Stimulated activated naive CD4-positive, alpha-beta T cell (primary cell): ENCODE data around the gene GLRX.

Experiments
- DNase-seq, 6 experiments: peaks; one replicate each; lab custom pipeline; 2025; lab: John Stamatoyannopoulos, UW

GLRX gene

DNA sequence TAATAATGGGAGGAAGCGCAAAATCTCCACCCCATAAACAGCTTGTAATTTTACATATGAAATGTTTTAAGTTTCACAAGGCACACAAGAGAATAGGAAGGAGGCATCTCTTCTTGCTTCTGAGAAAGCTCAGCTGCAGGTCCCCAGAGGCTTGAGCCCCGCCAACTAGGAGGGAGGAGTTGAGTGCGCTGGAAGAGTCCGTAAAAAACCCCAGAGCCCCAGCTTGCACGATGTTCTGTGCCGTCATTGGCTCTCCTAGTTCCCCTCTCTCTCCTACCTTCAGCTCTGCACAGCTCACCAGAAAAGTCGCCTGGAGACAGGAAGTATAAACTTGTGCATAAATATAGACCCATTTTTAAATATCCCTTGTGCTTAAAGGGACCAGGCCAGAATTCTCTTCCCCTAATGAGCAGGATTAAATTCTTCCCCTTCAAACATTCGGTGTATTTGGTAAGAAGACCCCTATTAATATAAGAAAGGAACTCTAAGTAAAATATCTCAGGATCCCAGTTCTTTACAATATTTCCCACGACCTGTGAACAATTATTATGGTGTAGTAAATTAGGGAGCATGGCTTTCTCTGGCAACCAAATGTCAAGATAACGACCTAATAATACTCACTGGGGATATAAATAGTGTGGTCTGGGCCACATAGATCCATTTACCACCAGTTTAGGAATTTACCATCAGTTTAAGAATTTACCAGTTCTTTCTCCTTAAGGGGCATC lies 13.7 kb downstream of the GLRX start:
- DNase-seq: peak; percentile 66 to 89 (median 83)

DNA sequence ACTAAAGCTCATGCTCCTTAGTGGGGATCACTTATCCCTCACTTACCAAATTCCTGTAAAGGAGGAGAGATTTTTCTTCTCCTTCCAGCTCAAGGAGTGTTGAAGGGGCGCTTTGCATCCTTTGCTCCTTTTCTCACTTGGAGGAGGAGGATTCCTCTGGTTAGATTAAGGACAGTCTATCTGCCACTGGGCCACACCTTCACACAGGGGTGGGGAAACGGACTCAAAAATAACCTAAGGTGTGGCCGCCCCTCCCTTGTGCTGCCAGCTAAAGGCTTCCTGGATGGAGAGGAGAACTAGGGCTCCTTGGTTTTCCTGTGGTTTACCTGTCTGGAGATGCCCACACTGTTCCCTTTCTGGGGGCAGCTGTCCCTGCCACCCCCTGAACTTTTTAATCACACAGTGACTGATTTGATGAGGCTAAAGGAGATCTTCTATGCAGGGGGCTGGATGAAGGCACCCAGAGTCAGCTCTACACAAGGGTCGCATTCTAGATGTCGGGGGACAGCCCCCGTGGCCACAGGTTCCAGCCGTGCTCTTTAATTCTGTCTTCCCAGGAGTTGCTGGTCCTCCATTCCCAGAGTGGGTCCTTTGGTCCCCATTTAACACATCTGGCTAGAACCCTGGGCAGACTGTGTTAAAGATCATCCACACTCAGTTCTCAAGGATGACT lies 14.4 kb downstream of the GLRX start:
- no peak for DNase-seq

DNA sequence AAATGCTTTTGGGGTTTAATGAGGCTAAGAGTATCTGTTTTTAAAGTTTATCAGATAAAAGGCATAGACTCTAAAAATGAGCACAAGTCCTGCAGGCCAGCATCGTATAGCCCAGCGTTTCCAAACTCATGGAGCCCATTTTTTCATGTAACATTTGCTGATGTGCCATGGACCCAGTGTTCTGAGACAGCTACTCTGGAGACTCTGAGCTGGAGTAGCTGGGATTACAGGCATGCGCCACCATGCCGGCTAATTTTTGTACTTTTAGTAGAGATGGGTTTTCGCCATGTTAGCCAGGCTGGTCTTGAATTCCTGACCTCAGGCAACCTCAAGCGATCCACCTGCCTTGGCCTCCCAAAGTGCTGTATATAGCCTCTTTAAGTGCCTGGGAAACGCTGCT lies 15.8 kb downstream of the GLRX start:
- no peak for DNase-seq

DNA sequence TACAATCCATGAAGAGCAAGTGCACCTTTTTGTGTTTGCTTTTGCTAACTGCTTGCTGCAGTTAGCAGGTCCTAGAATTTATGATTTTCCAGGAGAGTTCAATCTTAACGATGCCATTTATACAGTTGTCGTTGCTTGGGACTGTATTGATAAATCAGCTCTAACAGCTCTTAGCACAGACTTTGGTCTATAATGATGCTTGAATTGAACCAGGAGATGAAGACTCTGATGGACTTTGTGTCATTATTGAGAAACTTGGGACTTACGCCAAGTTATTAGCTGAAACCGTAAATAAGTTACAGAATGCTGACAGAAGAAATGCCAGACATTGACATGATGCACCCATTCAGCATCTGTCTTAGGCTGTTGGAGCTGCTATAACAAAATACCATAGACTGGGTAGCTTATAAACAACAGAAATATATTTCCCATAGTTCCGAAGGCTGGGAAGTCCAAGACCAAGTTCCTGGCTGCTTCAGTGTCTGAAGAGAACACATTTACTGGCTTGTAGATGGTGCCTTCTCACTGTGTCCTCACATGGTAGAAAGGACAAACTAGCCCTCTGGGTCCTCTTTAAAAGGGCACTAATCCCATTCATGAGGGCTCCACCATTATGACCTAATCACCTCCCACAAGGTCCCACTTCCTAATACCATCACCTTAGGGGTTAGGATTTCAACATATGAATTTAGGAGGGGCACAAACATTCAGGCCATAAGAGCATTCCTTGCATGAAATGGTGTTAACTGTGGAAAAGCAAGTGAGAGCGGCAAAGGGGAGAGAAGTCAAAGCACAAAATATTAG lies 17.6 kb downstream of the GLRX start:
- DNase-seq: no peak

DNA sequence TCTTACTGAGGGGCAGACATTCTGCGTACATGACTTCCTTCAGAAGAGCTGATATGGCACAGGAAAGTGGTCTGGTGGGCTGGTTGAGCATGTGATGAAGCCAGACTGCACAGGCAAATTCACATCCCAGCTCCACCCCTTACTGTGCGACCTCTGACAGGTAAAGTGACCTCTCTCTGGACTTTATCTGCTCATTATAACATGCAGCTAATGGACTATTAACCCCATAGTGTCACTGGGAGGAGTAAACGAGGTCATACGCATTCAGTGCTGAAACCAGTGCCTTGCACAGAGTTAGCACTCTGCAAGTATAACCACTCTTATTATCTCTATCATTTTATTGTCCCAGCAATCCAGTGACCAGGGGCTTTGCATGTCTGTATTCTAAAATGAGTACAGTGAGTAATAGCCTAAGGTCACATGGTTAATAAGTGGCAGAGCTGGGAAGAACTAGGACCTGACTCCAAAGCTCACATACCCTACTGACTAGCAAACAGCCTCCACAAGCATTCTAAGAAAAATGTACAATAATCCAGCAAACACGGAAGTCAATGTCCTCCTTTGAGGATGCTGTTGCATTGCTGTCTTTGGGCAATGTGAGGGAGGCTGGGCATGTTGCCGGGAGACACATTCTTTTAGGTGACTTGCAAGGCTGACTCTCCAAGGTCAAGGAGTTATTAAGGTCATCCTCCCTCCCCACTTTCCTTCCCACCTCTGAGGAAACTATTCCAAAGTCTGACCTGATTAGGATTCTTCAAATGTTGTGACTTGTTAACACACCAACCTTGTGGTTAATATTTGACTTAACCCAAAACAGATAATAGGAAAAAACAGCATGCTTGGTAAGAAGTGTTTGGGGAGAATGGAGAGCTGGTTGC lies 19.0 kb downstream of the GLRX start:
- DNase-seq: no peak

DNA sequence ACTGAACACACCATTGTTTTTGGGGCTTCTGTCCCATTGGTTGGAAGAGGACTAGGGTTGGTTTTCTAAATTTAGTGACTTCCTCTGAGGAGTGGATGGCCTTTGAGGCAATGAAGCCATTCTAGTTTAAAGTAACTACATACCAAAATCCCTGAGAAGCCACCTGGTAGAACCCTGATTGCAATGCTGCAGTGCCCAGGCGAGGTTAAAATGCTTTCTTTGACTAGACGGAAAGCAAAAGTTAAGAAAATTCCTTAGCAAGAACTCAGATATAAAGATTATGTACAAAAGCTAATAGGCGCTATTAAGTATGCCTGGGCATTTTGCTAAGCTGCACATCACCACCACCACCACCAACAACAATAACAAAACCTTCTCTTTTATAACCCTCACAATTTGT lies 20.6 kb downstream of the GLRX start:
- DNase-seq: no peak

DNA sequence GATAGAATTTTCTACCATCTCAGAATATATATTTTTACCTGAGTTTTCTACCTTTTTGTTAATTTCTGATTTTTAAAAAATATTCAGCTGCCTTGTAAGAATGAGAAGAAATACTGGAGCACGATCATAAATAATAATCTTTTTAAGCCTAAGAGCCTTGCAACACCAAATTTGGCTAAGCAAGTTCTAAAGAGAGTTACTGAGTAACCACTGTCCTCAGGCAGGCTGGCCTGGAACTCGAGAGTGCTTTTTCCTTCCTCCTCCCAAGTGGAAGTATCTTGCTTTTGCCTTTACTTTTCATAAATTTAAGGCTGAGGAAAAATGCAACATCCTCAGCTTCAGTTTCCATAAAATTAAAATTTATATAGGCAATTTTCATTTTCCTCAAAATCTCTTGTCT lies 21.0 kb downstream of the GLRX start:
- DNase-seq: no peak

DNA sequence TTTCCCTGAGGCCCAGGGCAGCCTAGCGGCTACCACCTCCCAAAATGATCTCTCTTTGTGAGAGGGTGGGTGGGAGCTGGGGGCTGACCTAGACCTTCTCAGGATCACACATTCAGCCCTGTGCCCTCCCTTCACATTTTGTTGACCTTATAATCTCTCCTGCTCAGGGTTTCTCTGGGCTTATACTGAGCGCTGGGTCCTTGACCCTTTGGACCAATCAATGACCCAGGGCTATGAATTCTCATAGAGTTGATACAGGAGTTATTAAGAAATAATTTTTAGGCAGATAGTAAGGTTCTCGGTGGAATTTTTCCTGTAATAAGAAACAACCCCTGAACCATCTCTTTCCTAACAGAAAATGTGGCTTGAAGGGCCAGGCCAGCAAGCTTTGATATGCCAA lies 22.0 kb downstream of the GLRX start:
- DNase-seq: no peak

DNA sequence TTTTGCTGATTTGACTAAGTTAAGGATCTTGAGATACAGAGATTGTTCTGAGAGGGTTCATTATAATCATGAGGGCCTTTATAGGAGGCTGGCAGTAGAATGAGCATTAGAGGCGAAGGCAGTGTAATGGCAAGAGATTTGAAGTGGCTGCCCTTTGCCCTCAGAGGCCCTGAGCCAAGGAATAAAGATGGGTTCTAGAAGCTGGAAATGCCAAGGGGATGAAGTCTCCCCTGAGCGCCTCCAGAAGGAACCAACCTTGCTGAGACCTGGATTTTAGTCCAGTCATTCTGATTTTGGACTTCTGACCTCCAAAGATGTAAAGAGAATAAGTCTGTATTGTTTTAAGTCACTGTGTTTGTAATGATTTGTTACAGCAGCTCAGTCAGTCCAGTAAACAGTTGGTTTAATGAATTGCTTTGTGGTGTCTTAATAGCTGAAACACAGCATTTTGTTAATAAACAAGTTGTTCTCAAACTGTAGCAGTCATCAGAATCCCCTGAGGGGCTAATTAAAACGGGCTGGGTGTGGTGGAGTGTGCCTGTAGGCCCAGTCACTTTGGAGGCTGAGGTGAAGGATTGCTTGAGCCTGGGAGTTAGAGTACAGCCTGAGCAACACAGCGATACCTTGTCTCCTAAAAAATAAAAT lies 23.2 kb downstream of the GLRX start:
- DNase-seq: no peak

DNA sequence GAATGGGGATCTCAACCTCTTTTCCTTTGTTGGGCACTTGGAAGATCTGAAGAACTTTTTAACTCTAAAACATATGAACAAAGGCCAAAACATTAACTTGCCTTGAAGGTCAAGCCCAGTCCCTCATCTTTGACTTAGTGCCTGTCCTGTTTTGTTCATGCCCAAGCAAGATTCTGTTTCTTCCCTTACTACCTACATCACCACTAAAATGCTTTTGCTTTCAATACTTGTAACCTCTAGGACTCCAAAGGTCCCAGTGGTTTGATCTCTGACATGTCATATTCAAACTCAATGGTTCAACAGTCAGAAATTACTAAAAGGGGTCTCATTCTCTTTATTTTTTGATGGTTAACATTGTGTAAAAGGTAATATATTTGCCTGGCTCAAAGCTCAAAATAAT lies 24.0 kb downstream of the GLRX start:
- DNase-seq: no peak

DNA sequence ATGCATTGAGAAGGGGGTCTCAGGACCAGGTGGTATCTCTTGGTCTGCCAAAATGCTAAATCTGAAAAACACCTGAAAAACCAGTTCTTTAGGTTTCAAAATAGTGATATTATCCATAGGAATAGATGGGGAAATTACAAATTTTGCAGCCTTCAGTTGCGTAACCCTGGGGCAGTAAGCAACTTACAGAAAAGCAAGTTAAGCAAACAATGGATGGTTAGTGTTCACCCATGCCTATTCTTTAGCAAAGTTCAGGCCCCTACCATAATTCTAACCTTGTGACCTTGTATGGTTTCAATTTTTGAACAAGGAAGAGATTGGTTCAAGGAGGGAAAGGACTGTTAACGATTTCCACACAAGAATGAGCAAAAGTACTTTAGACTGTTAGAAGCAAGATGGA lies 24.5 kb downstream of the GLRX start:
- DNase-seq: no peak

DNA sequence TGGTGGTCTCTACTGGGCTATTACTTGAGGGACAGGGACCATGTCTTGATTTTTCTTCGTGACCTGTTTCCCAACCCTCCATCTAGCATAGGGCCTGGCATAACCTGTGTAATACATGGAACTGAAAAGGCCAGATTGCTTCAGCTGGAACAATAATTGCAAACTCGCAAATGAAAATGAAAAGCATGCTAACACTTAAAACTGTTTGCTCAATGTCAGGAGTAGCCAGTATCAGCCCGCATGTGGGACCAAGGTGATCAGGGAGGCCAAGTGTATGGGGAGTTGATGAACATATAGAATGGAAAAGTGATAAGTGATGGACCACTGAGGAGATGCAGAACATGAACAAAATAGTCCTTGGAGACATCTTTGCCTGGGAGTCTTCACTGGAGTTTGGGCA lies 25.2 kb downstream of the GLRX start:
- DNase-seq: no peak

DNA sequence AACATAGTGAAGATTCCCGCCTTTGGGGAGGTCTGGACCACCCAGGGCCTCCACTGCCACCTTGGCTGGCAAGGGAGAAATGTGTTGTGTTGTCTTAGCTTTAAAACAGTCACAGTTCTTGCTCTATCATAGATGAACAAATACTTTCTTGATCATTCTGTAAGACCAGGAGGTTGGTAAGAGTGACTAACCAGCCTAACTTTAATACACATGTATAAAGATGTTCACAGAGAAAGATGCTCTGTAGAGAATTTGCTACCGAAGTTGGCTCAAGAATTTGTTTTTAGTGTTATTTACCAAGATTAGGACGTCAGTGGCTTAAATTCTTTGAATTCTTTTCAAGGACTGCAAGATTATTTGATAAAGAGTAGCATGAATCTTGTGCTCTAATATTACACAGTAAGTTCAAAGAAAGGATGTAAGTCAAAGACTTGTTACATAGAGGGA lies 28.4 kb downstream of the GLRX start:
- DNase-seq: no peak

DNA sequence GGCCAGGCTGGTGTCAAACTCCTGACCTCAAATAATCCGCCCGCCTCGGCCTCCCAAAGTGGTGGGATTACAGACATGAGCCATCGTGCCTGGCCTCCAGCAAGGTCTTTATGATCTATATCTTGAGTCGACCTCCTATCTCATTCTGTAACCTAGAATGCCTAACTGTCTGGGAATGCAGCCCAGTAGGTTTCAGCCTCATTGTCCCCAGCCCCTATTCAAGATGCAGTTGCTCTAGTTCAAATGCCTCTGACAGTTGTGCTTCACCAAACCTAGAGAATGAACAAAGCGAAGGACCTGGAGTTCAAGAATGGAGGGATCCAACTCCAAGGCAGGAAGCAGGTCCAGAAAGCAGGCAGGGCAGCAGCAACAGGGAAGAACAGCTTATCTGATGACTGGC lies 30.8 kb downstream of the GLRX start:
- no peak for DNase-seq

DNA sequence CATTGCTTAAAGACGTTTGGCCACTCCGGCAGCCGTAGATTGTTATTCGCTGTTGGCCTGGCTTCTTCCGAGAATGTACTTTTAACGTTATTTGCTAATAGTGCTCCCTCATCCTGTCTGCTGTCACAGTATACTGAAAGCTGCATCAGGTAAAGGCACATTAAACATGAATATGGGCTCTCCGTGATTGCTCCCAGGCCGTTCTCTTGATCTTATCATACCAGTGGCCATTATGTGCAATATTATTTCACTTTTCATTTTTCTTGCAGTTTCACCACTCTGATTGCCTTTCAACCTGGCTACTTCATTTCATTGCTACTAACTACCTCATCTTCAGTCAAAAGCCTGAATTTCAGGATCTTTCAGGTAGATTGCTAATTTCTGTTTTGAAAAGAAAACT lies 34.0 kb downstream of the GLRX start:
- no peak for DNase-seq

DNA sequence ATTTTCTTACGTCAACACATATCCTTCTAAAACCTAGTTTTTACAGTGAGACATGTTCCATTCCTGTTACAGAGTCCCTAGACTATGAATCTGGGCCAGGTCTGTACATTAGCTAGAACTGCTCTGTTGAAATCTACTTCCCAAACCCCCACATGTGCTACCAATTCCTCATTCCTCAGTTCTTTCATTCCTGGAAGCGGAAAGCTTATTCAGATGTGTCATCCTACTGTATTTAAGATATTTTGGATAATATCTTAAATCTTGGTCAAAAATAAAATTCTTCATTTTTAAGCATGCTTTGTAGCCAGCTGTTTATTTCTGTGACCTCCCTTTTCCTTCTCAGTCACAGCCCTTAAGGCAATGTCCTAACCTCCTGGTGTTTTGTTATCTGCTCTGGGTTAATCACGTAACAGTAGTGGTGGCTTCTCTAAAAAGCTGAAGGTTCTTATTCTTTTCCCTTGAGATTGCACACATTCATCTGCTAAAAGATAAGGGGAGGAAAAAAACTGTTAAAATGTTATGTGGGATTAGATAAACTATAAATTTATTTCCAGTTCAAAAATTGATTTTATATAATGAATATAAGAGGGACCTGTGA lies 35.6 kb downstream of the GLRX start:
- DNase-seq: no peak

DNA sequence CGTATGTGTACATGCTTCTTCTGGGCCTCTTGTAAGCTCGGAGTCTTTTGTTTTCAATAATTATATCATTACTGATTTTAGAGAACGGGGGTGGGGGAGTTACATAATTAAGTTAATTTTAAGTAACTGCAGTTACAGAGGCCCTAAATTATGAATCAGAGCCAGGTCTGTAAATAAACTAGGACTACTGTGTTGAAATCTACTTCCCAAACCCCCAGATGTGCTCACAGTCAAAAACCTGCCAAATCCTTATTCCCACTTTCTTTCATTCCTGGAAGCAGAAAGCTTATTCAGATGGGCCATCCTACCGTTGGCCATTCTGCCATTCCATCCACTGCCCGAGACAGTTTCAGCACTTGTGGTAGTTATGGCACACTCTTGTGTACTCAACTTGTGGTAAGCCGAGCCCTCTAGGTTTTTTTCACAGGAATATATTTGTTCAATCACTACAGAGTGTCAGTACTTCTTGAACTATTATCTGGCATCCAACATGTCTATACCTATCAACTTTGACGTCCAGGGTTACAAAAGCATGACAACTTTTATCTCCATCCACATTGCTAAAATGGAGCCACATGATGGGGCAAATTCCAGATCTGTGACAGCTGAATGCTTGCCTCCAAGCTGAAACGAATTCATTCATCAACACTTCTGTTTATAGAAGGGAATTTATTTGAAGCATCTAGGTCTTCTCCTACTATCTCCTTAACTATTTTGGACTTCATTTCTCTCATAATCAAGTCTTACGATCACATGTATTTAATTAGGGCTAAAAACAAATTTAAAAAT lies 37.8 kb downstream of the GLRX start:
- no peak for DNase-seq

DNA sequence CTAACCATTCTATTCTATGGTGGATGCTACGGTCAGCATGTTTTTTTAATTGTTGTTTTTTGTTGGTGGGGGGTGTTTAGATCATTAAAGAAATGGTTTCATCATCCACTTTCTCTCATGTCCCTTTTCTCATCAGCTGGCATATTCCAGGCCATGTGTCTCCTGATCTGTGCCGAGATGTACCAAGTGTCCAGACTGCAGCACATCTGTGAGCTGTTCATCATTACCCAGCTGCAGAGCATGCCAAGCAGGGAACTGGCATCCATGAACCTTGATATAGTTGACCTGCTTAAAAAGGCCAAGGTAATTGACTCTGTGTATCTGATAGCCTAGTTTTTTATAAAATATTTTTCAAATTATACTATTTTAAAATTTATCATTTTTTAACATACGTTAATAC lies 38.9 kb downstream of the GLRX start:
- DNase-seq: no peak

DNA sequence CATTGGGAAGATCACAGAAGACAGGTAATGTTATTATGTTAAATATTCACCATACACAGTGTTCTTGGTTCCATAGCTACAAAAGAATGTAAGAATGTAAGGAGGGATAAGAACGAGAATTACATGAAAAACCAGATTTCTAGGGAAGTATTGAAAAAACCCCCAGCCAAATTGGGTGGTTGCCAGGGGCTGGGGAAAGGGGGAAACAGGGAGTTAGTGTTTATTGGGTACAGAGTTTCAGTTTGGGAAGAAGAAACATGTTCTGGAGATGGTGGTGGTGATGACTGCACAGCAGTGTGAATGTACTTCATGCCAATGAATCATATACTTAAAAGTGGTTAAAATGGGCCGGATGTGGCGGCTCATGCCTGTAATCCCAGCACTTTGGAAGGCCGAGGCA lies 40.3 kb downstream of the GLRX start:
- DNase-seq: no peak

DNA sequence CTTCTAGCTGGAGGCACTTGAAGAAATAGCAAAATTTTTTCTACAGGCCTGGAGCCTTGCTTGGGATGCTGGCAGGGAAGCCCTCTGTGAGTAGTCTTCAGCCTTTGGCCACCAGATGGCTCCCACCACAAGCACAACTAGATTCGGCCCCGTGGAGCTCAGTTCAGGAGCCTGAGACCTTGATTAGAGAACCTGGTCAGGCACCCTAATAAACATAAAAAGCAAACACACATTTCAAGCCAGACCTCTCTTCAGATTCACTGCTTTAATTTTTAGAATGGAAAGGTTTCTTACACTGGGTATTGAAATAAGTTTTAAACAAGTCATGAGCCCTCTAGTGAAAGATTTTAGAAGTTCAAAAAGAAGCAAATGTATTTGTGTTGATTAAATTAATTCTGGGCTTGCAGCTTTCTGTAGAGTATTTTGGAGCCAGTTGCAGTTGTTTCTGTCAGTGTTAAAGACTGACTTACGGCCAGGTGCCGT lies 41.4 kb downstream of the GLRX start:
- peak; percentile 26 to 82 (median 55) for DNase-seq
